Muscle layer of colon (tissue), 2 donors: ENCODE results near the gene PREX1.

Source experiments
- H3K27ac ChIP-seq: one replicate; pipeline ENCODE4 v1.7.0; 2013; ENCODE audit warnings: low read depth, mild to moderate bottlenecking, low read length, moderate library complexity
- H3K27me3 ChIP-seq, 2 donors: one replicate each; pipeline ENCODE4 v1.7.0; 2013; ENCODE audit warnings: low read length in 2 of 2, mild to moderate bottlenecking in 2 of 2; ENCODE audit not compliant: insufficient read depth in 2 of 2, control insufficient read depth in 1 of 2
- H3K36me3 ChIP-seq: one replicate; pipeline ENCODE4 v1.7.0; 2013; ENCODE audit warnings: mild to moderate bottlenecking, low read length; ENCODE audit not compliant: insufficient read depth
- H3K4me1 ChIP-seq: one replicate; pipeline ENCODE4 v1.7.0; 2013; ENCODE audit warnings: mild to moderate bottlenecking, low read length; ENCODE audit not compliant: insufficient read depth
- H3K4me3 ChIP-seq, 2 donors: one replicate each; pipeline ENCODE4 v1.7.0; 2013; ENCODE audit warnings: low read length in 2 of 2, low read depth in 1 of 2, mild to moderate bottlenecking in 1 of 2, moderate library complexity in 1 of 2
- H3K9ac ChIP-seq: one replicate; pipeline ENCODE4 v1.7.0; 2013; ENCODE audit warnings: low read length
- H3K9me3 ChIP-seq: one replicate; pipeline ENCODE4 v1.7.0; 2013; ENCODE audit warnings: mild to moderate bottlenecking, low read length
- donor health status: abdominal sarcoma.
- donor health status: Adenocarcinoma of cecum.

The PREX1 gene

DNA sequence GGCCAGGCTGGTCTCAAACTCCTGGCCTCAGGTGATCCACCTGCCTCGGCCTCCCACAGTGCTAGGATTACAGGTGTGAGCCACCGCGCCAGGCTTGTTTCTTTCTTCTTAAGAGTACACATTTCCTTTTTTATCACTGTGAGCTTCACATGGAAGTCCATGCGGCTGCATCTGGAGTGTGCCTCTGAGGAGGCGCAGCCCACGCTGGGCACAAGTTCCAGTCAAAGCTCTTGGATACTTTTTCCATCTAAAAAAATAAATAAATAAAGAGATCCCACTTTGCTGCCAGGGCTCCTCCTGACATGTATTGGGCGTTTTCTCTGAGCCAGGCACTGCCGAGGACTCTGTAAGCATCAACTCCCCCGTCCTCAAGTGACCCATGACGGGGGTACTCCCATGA is 123.0 kb downstream of the PREX1 start:
- no peak overlapping the region for H3K9ac ChIP-seq
- H3K9me3 ChIP-seq, result no peaks in the 10 kb centered on the region
- H3K27me3 ChIP-seq, result no peaks in the 10 kb centered on the region
- H3K27ac ChIP-seq, result no peak overlapping the region
- no peaks in the 10 kb centered on the region for H3K36me3 ChIP-seq
- peaks cover 19% of the 10 kb centered on the region for H3K4me1 ChIP-seq
- H3K4me3 ChIP-seq, result no peak overlapping the region

GRCh38 chr20:48703511-48704219 is 124.1 kb downstream of the PREX1 start:
- Histone ChIP-seq H3K36me3 (no peaks in the 10 kb centered on the region), H3K27ac (no peak overlapping the region), H3K4me3 (no peak overlapping the region), H3K9ac (no peak overlapping the region), H3K9me3 (no peaks in the 10 kb centered on the region), H3K27me3 (no peaks in the 10 kb centered on the region), H3K4me1 (peaks cover 18% of the 10 kb centered on the region)

DNA sequence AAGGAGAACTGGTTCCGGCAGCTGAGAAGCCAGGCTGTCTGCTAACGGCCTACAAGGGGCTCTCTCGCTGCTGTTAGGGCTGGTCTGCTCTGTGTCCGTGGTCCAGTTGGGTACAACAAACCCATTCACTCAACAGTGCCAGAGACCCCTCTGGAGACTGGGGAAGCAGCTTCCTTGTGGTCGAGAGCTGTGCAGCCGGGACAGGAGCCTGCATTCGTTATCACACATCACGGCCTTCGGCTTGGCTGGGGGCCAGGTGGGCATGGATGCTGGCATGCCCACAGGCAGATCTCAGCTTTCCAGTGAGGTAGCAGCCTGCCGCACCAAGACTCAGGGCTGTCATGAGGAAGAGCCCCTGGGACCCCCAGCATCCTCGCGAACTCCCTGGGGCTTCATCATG is 124.7 kb downstream of the PREX1 start:
- Histone ChIP-seq H3K9me3 (no peaks in the 10 kb centered on the region), H3K4me3 (no peak overlapping the region), H3K27me3 (no peaks in the 10 kb centered on the region), H3K27ac (no peak overlapping the region), H3K9ac (no peak overlapping the region), H3K36me3 (no peaks in the 10 kb centered on the region), H3K4me1 (peaks cover 18% of the 10 kb centered on the region)

DNA sequence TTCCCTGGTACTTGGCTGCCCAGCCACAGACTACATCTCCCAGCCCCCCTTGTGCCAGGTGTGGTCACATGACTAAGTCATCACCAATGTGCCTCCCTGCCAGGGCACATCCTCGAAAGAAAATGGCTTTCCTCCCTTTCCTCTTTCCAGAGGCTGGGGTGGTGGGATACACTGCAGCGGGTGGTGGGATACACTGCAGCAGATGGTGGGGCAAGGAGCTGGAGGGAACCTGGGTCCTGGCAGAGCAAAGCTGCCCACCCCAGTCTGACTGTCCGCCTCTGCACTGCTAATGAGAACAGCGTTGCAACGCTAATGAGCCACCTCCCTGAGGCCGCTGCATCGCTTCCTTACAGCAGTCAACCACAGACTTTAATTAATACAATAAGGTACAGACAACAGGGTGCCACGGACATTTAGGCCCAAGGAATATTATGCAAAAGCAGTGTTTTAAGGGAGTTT is 125.3 kb downstream of the PREX1 start:
- Histone ChIP-seq H3K9me3 (no peaks in the 10 kb centered on the region), H3K9ac (no peak overlapping the region), H3K36me3 (no peaks in the 10 kb centered on the region), H3K27ac (no peak overlapping the region), H3K27me3 (no peaks in the 10 kb centered on the region), H3K4me1 (peaks cover 12% of the 10 kb centered on the region), H3K4me3 (no peak overlapping the region)

GRCh38 chr20:48701702-48702101 is 126.1 kb downstream of the PREX1 start:
- H3K9ac ChIP-seq, result no peak overlapping the region
- peaks cover 8% of the 10 kb centered on the region for H3K4me1 ChIP-seq
- H3K36me3 ChIP-seq, result no peaks in the 10 kb centered on the region
- H3K9me3 ChIP-seq, result no peaks in the 10 kb centered on the region
- no peak overlapping the region for H3K4me3 ChIP-seq
- no peaks in the 10 kb centered on the region for H3K27me3 ChIP-seq
- H3K27ac ChIP-seq, result no peak overlapping the region

DNA sequence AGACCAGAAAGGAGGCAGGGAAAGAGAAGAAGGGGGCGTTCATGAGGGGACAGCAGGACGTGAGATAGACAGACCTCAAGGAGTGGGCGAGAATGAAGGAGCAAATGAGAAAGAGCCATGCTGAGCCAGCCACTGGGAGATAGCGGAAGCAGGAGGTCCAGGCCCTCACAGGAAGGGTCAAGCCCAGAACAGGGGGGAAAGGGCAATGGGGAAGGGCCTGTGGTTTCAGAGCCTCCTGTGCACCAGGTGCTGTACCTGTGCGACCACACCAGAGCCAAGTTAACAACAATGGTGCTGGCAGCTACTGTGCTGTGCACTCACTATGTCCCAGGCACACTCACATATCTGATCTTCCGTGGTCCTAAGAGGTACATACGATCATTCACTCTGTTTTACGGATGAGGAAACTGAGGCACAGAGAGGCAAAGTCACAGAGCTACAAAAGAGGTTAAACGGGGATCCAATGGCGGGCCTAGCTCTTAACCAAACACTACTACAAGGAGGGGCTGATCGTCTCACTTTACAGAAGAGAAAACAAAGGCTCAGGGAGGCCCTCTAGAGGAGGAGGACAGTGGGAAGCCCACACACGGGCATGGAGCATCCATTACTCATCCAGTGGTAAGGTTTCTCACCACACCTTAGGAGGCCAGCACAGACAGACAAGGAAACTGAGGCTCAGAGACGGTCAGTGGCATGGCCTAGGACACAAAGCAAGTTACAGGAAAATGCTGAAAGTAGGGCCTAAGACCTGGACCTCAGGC is 129.1 kb downstream of the PREX1 start:
- Histone ChIP-seq H3K4me3 (no peak overlapping the region), H3K9ac (no peak overlapping the region), H3K27ac (no peak overlapping the region), H3K4me1 (no peaks in the 10 kb centered on the region), H3K9me3 (no peaks in the 10 kb centered on the region), H3K36me3 (no peaks in the 10 kb centered on the region), H3K27me3 (no peaks in the 10 kb centered on the region)

- H3K36me3 ChIP-seq, result no peaks in the 10 kb centered on the region
- H3K27ac ChIP-seq, result no peak overlapping the region
- no peaks in the 10 kb centered on the region for H3K9me3 ChIP-seq
These were observed 129.8 kb downstream of the PREX1 start for GRCh38 chr20:48697845-48698491.

DNA sequence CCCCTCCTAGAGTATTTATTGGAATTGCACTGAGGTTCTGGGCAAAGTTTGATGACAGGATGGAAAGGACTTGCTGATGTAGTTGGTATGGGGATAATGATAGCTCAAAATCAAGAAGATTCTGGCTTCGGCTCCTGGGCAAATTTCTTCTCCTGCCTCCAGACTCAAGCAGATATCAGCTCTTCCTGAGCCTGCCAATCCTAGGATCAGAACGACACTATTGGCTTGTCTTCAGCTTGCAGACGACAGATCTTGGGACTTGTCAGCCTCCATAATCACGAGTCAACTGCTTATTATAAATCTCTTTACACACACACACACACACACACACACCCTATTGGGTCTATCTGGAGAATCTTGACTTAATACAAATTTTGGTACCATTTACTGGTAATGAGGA is 131.1 kb downstream of the PREX1 start:
- Histone ChIP-seq H3K4me1 (no peaks in the 10 kb centered on the region), H3K27ac (no peak overlapping the region), H3K4me3 (no peak overlapping the region), H3K36me3 (no peaks in the 10 kb centered on the region), H3K9ac (no peak overlapping the region), H3K9me3 (no peaks in the 10 kb centered on the region), H3K27me3 (no peaks in the 10 kb centered on the region)

More at GRCh38 chr20:48697845-48698491, 129.8 kb downstream of the PREX1 start:
- H3K4me3 ChIP-seq, result no peak overlapping the region
- H3K4me1 ChIP-seq, result no peaks in the 10 kb centered on the region
- H3K9ac ChIP-seq, result no peak overlapping the region
- H3K27me3 ChIP-seq, result no peaks in the 10 kb centered on the region

- Histone ChIP-seq H3K4me1 (no peaks in the 10 kb centered on the region), H3K27me3 (no peaks in the 10 kb centered on the region), H3K27ac (no peak overlapping the region), H3K4me3 (no peak overlapping the region), H3K9ac (no peak overlapping the region), H3K9me3 (no peaks in the 10 kb centered on the region), H3K36me3 (no peaks in the 10 kb centered on the region)
These were observed 132.1 kb downstream of the PREX1 start for GRCh38 chr20:48695738-48696137.

DNA sequence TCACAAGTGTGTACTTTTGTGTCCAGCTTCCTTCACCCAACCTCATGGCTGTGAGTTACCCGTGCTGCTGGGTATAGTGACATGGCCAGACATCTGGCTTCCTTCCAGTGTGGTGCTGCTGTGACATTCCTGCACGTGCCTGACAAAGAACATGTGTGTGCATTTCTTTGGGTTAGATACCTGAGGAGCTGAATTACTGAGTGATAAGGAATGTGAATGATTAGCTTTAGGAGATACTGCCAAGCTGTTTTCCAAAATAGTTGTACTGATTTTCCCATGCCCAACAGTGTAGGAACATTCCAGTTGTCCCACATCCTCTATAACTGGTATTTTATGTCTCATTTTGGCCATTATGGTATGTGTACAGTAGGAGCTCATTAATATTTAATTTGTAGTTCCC is 132.5 kb downstream of the PREX1 start:
- Histone ChIP-seq H3K27ac (no peak overlapping the region), H3K9ac (no peak overlapping the region), H3K4me1 (no peaks in the 10 kb centered on the region), H3K4me3 (no peak overlapping the region), H3K36me3 (no peaks in the 10 kb centered on the region), H3K9me3 (no peaks in the 10 kb centered on the region), H3K27me3 (no peaks in the 10 kb centered on the region)

GRCh38 chr20:48694381-48694865 is 133.4 kb downstream of the PREX1 start:
- Histone ChIP-seq H3K36me3 (no peaks in the 10 kb centered on the region), H3K27ac (no peak overlapping the region), H3K4me3 (no peak overlapping the region), H3K4me1 (no peaks in the 10 kb centered on the region), H3K27me3 (no peaks in the 10 kb centered on the region), H3K9me3 (no peaks in the 10 kb centered on the region), H3K9ac (no peak overlapping the region)
